ENCODE results near the gene PANK2.
"Not testable (repeated sequence)": the region's sequence is repeated elsewhere in the genome, so short reads cannot be mapped to it uniquely, and the experiment has no call there.

PANK2 gene

GRCh38 chr20:3901706-3902440 lies 12.7 kb downstream of the PANK2 start:
- DNase-seq, result peak; percentile 39

- no peak for DNase-seq
These were observed 13.3 kb downstream of the PANK2 start for GRCh38 chr20:3902446-3902845.

GRCh38 chr20:3904224-3904623 lies 15.0 kb downstream of the PANK2 start:
- DNase-seq, result no peak

- DNase-seq, result no peak
These were observed 15.7 kb downstream of the PANK2 start for GRCh38 chr20:3904857-3905256.

GRCh38 chr20:3906744-3907721 lies 17.8 kb downstream of the PANK2 start:
- DNase-seq, result not testable (repeated sequence)

GRCh38 chr20:3908667-3909066 lies 19.5 kb downstream of the PANK2 start:
- no peak for DNase-seq

GRCh38 chr20:3909952-3910366 lies 20.8 kb downstream of the PANK2 start:
- DNase-seq, result no peak

- DNase-seq, result no peak
These were observed 21.7 kb downstream of the PANK2 start for GRCh38 chr20:3910853-3911252.

- DNase-seq, result no peak
These were observed 22.8 kb downstream of the PANK2 start for GRCh38 chr20:3911956-3912355.

GRCh38 chr20:3914446-3914845 lies 25.3 kb downstream of the PANK2 start:
- no peak for DNase-seq

GRCh38 chr20:3915691-3916090 lies 26.5 kb downstream of the PANK2 start:
- no peak for DNase-seq

GRCh38 chr20:3916364-3916763 lies 27.2 kb downstream of the PANK2 start:
- DNase-seq, result no peak

- no peak for DNase-seq
These were observed 30.2 kb downstream of the PANK2 start for GRCh38 chr20:3919352-3919751.

- no peak for DNase-seq
These were observed 33.2 kb downstream of the PANK2 start for GRCh38 chr20:3922223-3922982.

GRCh38 chr20:3922983-3923339 lies 33.8 kb downstream of the PANK2 start:
- no peak for DNase-seq

- peak; percentile 56 for DNase-seq
These were observed 34.6 kb downstream of the PANK2 start for GRCh38 chr20:3923818-3924217.

- peak; percentile 60 for DNase-seq
These were observed 35.3 kb downstream of the PANK2 start for GRCh38 chr20:3924304-3925112.

GRCh38 chr20:3925113-3925695 lies 36.0 kb downstream of the PANK2 start:
- no peak for DNase-seq

GRCh38 chr20:3925899-3926638 lies 36.9 kb downstream of the PANK2 start:
- DNase-seq, result no peak

GRCh38 chr20:3927486-3928291 lies 38.5 kb downstream of the PANK2 start:
- peak; percentile 77 for DNase-seq
